Measurements from ENCODE around the gene GALNTL6.

DNA sequence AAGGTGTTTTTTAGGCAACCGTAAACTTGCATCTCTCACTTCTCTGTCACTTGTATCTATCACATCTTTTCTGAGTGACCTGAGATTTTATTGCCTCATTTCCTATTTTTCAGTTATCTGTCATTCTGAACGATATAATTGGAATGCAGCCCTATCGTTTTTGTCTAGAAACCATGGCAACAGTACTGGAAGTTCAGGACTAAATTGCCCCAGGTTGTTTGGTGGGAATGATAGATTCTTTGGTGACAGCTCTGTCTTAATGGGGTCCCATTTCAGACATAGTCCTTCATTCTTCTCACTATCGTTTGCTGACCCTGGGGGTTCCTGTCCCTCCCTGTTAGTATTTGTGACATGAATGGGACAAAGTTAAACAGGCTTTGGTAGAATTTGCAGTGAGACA, 1087.7 kb downstream of the GALNTL6 start:
- TF ChIP-seq TARDBP (IDR thresholded peaks at IDR 0.05) (no peak), SUZ12 (IDR thresholded peaks at IDR 0.05) (no peak), FOXK2 (IDR thresholded peaks at IDR 0.05) (no peak), BHLHE40 (IDR thresholded peaks at IDR 0.05; ENCODE audit: borderline replicate concordance) (no peak), SP1 (IDR thresholded peaks at IDR 0.05) (no peak), LEF1 (IDR thresholded peaks at IDR 0.05; ENCODE audit: borderline replicate concordance) (no peak), HDGF (IDR thresholded peaks at IDR 0.05; ENCODE audit: borderline replicate concordance) (no peak), L3MBTL2 (conservative IDR thresholded peaks at IDR 0.05) (no peak), FOXM1 (IDR thresholded peaks at IDR 0.05; ENCODE audit: borderline replicate concordance) (no peak)
